ENCODE measurements around the gene S100A1.
A peak's percentile ranks its signal among the peaks of the same experiment; 100 is the strongest.
"Not testable (repeated sequence)": the region's sequence is repeated elsewhere in the genome, so short reads cannot be mapped to it uniquely, and the experiment has no call there.

The S100A1 gene

DNA sequence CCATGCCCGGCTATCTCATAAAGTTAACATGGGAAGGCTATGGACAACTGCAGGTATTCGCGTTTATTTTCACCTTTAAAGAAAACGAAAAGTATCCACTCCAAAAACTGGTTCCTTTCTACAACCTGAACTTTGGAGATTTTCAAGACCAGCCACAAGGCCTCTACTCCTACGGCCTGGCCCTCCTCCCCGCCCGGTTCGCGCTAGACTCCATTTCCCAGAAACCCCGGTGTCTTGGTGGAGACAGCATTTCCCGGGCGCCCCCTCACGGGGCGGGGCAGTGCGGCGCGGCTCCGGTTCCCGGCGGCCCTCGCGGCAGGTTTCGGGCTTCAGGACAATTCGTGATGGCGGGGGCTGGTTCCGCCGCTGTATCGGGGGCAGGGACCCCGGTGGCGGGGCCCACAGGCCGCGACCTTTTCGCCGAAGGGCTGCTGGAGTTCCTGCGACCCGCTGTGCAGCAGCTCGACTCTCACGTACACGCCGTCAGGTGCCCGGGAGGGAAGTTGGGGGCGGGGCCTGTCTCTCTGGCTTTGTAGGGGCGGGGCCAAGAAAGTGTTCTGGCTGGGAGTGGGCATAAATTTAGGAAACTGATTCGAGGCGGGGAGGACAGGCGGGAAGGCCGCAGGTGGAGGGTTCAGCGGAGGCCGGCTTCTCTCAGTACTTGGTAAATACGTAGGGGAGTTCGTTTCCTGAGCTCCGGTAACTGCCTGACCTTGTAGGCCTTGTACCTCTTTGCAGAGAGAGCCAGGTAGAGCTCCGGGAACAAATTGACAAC, 30.4 kb downstream of the S100A1 start, which contains the start of gene SNAPIN:
TSS of gene SNAPIN (plus strand) at position 304 of the 775 bp plus-strand sequence. CDS start at position 345, 41 bp downstream.
- peak; percentile 84 for DNase-seq

DNA sequence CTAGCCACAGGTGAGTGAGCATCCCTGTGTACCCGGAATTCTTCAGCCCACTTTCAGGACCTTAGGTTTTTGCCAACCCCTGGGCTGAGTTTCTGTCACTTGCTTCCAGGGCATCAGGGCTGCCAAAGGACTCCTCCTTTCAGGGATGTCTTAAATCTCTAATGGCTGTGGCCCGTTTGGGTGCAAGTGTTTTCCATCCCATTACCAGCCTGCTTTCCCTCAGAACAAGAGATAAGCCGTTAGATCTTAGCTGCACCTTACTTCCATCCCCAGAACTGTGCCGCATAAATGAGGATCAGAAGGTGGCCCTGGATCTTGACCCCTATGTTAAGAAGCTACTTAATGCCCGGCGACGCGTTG, 30.9 kb downstream of the S100A1 start:
- no peak for DNase-seq

DNA sequence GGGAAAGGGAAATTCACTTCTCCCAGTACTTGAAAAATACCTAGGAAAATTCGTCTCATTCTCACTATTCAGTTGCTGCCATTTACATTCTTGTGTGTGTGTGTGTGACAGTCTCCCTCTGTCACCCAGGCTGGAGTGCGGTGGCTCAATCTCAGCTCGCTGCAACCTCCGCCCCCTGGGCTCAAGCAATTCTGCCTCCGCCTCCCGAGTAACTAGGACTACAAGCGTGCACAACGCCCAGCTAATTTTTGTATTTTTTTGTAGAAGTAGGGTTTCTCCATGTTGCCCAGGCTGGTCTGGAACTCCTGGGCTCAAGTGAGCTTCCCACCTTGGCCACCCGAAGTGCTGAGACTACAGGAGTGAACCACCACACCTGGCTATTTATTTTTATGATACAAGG, 31.4 kb downstream of the S100A1 start:
- no peak for DNase-seq

DNA sequence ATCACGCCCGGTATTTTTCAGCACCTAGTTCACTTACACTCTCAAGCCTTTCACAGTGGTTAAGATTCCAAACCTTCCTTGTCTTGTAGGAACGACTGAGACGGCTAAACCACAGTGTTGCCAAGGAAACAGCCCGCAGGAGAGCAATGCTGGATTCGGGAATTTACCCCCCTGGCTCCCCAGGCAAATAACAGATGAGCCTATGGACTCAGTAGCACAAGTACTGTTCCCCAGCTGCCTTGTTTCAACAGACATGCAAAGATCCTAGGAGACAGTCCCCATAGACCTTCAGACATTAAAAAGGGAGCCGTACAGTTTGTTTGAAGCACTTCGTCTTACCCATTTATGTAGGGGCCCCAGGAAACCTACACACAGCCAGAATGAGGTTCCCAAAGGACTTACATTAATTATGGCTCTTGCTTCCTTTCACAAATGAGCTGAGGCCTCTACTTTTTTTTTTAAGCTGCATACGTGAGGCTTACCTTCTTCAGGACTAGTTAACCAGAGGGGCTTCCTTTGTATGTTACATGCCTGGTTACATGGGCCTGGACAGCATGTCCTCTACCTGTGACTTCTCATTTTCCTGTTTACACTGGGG, 33.0 kb downstream of the S100A1 start:
- no peak for DNase-seq

DNA sequence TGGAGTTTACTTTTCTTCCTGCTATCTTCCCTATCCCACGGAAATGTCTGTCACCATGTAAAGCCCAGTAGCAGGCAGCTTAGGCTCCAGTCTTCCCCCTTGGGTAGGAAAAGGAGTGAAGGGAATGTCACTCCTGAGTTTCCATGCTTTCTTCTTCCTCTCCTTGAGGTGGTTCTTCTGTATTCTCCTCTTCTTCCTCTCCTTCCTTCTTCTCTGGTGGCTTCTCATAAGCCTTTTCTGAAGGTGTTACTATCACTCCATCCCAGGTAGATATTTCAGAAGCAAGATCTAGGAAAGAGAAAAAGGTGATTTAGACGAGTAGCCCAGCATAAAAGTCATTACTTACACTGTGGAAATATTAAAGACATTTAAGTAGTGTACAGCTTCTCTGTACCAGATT, 34.0 kb downstream of the S100A1 start:
- DNase-seq: no peak

DNA sequence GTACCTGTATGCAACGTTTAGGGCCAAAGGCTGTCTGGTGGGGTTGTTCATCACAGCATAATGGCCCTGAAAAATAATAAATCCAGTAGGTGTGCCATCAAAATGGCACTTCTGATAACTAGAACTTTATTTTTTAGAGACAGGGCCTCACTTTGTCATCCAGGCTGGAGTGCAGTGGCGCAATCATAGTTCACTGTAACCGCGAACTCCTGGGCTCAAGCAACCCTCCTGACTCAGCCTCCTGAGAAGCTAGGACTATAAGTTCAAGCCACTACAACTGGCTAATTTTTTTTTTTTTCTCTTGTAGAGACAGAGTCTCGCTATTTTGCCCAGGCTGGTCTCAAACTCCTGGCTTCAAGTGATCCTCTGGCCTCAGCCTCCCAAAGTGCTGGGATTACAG, 35.0 kb downstream of the S100A1 start:
- no peak for DNase-seq

DNA sequence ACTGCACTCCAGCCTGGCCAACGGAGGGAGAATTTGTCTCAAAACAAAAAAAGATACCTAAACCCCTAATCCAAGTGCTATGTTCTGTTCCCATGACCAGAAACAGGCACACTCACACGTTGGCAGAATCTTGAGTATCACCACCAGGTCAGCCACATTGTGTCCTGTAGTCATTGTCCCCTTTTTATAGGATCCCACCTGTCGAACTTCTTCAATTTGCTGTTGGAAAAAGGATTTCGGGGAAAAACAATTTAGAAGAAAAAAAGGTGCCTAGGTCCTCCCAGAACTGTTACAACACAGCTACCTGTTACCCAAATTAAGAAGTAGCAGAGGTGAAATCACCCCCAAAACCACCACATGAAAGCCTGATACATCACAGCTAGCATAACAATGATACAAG, 39.2 kb downstream of the S100A1 start:
- DNase-seq: no peak

DNA sequence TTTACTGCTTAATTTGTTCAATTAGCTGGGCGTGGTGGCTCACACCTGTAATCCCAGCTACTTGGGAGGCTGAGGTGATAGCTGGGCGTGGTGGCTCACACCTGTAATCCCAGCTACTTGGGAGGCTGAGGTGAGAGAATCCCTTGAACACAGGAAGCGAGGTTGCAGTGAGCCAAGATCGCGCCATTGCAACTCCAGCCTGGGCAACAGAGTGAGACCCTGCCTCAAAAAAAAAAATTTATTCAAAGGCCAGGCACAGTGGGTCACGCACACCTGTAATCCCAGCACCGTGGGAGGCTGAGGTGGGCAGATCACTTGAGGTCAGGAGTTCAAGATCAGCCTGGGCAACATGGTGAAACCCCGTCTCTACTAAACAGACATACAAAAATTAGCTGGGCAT, 40.4 kb downstream of the S100A1 start:
- DNase-seq: not testable (repeated sequence)

DNA sequence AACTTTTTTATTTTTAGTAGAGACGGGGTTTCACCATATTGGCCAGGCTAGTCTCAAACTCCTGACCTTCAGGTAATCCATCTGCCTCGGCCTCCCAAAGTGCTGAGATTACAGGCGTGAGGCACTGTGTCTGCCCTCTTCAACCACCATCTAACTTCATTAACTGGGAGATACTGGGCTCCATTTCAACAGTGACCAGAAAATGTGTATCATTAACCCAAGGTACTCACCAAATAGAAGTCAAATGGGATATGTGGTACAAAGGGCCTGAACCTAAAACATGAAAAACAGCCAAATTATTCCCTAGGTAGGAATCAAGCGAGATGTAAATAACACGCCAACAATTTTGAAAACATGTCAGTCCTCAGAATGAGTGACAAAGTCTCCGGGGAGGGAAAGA, 41.4 kb downstream of the S100A1 start:
- no peak for DNase-seq

DNA sequence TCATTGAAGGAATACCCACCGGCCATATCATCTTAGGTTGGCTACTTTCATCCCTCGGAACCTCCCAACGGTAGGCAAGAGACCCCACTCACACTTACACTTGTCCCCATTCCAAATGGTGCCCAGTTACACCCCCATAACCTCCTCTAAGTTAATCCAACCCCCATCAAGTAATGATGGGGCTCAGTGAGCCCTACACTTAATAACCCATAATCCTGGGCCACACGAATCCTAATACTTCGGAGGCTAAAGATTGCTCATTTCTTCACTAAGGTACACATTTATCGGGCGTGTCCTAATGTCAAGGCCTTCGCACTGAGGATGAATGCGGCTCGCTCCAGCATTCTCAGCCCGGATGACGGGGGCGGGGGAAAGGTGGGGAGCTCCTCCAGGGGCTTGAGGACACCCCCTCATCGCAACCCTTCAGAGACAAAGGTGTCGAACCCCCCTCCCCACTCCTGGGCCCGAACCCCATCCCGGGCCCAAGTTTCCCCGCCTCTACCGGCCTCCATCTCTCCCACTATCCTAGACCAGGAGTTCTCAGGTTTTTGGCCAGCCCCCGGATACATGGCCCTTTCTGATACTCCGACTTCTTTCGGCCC, 42.1 kb downstream of the S100A1 start:
- DNase-seq: no peak

DNA sequence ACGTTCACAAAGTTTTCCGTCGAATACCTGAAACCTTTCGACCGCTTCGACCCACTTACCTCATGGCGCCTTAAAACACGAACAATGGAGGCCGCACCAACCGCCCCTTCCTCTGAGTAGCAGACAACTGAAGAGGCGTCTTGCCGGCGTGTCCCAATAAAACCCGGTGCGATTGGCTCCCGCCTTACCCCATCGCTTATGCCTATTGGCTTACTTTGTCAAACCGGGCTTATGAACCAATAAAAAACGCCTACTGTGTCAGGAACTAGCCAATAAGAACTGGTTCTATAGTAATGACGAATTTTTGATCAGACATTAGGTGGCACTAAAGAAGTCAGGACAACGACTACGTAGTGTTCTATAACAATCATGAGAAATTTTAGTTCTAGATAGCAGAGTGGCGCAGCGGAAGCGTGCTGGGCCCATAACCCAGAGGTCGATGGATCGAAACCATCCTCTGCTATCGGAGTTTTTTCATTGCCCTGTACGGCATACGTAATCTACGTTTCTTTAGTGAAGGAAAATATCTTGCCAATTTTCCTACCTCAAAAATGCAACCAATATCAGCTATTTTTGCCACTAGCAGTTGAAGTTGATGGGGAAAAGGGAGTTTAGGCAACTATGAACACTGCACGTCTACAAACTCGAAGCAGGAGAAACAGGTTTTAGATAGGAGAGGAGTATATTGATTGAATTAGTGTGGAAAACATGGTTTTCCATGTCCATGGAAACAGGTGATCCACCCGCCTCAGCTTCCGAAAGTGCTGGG, 42.8 kb downstream of the S100A1 start, which contains the start of gene ILF2:
TSS of gene ILF2 (minus strand) at position 135 of the 769 bp plus-strand sequence. CDS start at position 64, 71 bp downstream.
- peak; percentile 98 for DNase-seq

DNA sequence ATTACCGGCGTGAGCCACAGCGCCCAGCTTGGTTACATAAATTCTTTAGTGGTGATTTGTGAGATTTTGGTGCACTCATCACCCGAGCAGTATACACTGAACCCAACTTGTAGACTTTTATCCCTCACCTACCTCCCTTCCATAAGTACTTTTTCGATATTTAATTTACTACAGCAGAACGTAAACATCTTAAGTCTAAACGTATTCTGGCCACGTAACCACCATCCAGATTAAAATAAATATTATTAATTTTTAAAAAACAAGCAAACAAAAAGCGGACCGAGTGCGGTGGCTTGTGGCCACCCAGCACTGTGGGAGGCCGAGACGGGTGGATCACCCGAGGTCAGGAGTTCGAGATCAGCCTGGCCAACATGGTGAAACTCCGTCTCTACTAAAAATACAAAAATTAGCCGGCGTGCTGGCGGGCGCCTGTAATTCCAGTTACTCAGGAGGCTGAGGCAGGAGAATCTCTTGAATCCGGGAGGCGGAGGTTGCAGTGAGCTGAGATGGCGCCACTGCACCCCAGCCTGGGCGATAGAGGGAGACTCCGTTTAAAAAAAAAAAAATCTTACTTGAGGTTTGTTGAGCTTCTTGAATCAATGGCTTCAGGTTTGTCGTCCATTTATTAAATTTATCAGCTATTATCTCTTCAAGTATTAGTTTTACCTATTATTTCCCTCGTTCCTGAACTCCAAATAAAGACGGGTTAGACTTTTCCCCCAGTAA, 43.6 kb downstream of the S100A1 start:
- peak; percentile 84 for DNase-seq

DNA sequence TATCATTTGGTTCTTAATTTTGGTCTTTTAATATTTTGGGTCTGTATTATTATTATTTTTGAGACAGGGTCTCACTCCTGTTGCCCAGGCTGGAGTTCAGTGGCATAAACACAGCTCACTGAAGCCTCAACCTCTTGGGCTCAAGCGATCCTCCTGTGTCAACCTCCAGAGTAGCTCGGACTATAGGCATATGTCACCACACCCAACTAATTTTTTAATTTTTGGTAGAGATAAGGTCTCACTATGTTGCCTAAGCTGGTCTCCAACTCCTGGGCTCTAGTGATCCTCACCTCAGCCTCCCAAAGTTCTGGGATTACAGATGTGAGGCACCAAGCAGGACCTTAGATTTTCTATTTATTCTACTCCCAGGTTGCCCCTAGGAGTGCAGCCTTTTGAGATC, 45.3 kb downstream of the S100A1 start:
- DNase-seq: no peak

DNA sequence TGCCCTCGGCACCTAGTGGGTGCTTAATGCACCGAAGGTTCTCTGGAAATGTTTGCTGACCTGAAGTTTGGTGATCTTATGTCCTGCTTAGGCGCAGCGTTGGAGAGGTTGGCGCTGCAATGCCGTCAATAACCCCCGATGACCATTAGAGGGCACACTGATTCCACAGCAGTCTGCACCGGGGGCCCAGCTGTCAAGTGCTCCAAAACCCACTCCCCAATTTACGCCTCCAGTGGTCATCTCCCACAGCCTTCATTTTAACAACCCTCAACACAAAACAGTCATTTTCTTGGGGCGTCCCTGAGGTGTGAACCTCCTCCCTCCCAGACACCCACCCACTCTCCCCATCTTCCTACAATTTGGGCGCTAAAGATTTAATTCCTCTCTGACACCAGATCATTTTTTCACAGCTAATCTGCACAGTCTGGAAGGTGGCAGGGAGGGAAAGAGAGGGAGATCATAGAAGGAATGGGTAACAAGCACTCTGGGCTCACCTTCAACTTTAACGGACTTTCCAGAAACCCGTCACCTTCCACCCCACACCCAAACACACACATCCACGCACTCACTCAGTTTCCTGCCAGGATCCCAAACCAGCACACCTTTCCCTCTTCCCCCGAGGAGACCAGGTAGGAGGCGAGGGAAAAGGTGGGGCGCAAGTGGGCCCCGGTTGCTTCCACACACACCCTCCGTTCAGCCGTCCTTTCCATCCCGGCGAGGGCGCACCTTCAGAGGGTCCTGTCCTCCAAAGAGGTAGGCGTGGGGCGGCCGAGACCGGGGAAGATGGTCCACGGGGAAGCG, 49.7 kb downstream of the S100A1 start:
- peak; percentile 33 for DNase-seq

DNA sequence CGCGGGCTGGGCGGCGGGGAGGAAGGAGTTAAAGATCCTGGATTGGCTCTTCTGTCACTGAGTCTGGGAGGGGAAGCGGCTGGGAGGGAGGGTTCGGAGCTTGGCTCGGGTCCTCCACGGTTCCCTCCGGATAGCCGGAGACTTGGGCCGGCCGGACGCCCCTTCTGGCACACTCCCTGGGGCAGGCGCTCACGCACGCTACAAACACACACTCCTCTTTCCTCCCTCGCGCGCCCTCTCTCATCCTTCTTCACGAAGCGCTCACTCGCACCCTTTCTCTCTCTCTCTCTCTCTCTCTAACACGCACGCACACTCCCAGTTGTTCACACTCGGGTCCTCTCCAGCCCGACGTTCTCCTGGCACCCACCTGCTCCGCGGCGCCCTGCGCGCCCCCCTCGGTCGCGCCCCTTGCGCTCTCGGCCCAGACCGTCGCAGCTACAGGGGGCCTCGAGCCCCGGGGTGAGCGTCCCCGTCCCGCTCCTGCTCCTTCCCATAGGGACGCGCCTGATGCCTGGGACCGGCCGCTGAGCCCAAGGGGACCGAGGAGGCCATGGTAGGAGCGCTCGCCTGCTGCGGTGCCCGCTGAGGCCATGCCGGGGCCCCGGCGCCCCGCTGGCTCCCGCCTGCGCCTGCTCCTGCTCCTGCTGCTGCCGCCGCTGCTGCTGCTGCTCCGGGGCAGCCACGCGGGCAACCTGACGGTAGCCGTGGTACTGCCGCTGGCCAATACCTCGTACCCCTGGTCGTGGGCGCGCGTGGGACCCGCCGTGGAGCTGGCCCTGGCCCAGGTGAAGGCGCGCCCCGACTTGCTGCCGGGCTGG, 50.5 kb downstream of the S100A1 start, which contains the start of gene NPR1:
TSS of gene NPR1 (plus strand) at position 170 of the 818 bp plus-strand sequence. CDS start at position 591, 421 bp downstream.
- no peak for DNase-seq

DNA sequence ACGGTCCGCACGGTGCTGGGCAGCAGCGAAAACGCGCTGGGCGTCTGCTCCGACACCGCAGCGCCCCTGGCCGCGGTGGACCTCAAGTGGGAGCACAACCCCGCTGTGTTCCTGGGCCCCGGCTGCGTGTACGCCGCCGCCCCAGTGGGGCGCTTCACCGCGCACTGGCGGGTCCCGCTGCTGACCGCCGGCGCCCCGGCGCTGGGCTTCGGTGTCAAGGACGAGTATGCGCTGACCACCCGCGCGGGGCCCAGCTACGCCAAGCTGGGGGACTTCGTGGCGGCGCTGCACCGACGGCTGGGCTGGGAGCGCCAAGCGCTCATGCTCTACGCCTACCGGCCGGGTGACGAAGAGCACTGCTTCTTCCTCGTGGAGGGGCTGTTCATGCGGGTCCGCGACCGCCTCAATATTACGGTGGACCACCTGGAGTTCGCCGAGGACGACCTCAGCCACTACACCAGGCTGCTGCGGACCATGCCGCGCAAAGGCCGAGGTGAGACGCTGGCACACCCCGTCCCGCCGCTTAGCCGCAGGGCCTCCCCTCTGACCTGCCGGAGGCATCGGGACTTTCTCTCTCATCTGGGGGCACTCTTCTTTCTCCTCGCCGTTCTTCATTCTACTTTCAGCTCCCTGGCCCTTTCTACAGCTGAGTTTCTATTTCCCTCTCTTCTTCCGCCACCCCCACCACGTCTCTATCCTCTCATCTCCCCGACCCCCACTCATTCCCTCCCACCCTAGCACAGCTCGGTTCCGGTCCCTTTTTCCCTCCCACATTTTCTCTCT, 51.3 kb downstream of the S100A1 start:
- DNase-seq: no peak

DNA sequence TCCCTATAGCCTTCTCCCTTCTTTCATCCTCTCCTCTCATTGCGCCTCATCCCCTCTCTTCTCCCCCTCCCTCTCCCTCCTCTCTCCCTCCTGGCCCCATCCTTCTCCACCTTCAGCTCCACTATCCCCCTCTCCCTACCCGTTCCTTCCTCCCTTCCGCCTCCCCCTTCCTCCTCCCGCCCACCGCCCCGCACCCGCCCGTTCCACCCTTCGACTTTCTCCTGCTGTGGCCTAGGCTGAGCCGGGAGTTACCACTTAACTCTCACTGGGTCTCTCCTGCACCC, 51.8 kb downstream of the S100A1 start:
- DNase-seq: no peak
